Osteocyte (in vitro differentiated cells): Measurements from ENCODE around the gene MARS1. TPM values are rescaled to one million over a fixed set of nuclear protein-coding genes. Genes with fewer than 3 reads are reported as not detected.
A peak's percentile ranks its signal among the peaks of the same experiment; 100 is the strongest.

Experiments used
- DNase-seq: peaks from one replicate; pipeline ENCODE4 v3.0.0; 2021; ENCODE audit warnings: mixed read lengths; ENCODE audit not compliant: unreplicated experiment; ENCODE audit errors: extremely low spot score
- H3K27ac Mint-ChIP-seq: one replicate; pipeline ENCODE4 v1.8.0; 2021; ENCODE audit warnings: mild to moderate bottlenecking, mixed read lengths; ENCODE audit not compliant: unreplicated experiment
- H3K27me3 Mint-ChIP-seq: one replicate; pipeline ENCODE4 v1.8.0; 2021; ENCODE audit warnings: mixed read lengths; ENCODE audit not compliant: unreplicated experiment
- H3K36me3 Mint-ChIP-seq: one replicate; pipeline ENCODE4 v1.8.0; 2021; ENCODE audit warnings: mixed read lengths; ENCODE audit not compliant: unreplicated experiment
- H3K4me1 Mint-ChIP-seq: one replicate; pipeline ENCODE4 v1.8.0; 2021; ENCODE audit warnings: mixed read lengths; ENCODE audit not compliant: unreplicated experiment
- H3K4me3 Mint-ChIP-seq: one replicate; pipeline ENCODE4 v1.8.0; 2021; ENCODE audit warnings: mild to moderate bottlenecking, moderate library complexity, mixed read lengths; ENCODE audit not compliant: unreplicated experiment
- H3K9me3 Mint-ChIP-seq: one replicate; pipeline ENCODE4 v1.8.0; 2021; ENCODE audit warnings: mixed read lengths; ENCODE audit not compliant: unreplicated experiment
- total RNA-seq: library from RNA; stranded (reverse); gene quantifications from 2 replicates; pipeline ENCODE4 v1.2.1, GENCODE V29; 2021
- TF ChIP-seq, protein P1 (sequence below): fragments of 200-600 bp; sonication (generic); IDR thresholded peaks from 2 replicates; pipeline ENCODE4 v1.5.0; 2021; ENCODE audit warnings: antibody characterized with exemption, mild to moderate bottlenecking, moderate library complexity

MARS1 gene
- total RNA-seq, 1 donor from 2014 or later: 401 TPM

- peak overlapping the region; percentile 99 for H3K27ac Mint-ChIP-seq
- H3K4me3 Mint-ChIP-seq: peak overlapping the region; percentile 93
Measured at GRCh38 chr12:57518176-57518919, 30.5 kb downstream of the MARS1 start.

DNA sequence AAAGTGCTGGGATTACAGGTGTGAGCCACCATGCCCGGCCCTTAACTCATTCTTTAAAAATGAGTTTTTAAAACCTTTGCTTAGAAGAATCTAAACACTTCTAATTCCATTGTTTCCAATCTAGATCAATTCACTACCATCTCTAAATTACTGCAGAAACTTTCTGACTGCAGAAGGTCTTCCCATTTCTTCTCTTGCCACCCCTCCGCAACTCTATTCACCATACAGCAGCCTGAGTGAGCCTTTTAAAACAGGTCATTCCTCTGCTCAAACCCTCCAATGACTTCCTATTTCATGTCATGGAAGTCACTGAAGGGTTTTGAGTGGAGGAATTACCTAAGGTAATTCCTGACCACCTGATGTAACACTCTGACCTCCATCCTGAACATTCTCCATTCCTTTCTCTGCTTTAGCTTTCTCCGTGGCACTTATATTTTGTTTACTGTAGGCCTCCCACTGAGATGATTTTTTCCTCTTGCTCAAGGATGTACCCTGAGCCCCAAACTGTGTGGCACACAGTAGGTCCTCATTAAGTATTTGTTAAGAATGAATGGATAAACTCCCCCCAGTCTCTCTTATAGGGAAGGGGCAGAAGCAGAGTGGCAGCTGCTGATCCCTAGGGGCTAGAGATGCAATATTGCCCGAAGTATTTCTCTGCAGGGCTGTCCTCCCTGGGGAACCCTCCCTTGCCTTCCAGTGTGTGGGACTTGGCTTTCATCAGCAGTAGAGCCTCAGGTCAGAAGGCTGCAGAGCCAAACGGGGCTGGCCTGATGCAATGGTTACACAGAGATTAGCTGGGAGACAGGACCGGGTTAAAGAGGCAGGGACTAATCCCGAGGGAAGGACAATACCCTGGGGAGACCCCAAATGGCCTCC, 31.3 kb downstream of the MARS1 start:
- peaks cover 67% of the 10 kb centered on the region for H3K4me1 Mint-ChIP-seq
- TF ChIP-seq, protein P1, sequence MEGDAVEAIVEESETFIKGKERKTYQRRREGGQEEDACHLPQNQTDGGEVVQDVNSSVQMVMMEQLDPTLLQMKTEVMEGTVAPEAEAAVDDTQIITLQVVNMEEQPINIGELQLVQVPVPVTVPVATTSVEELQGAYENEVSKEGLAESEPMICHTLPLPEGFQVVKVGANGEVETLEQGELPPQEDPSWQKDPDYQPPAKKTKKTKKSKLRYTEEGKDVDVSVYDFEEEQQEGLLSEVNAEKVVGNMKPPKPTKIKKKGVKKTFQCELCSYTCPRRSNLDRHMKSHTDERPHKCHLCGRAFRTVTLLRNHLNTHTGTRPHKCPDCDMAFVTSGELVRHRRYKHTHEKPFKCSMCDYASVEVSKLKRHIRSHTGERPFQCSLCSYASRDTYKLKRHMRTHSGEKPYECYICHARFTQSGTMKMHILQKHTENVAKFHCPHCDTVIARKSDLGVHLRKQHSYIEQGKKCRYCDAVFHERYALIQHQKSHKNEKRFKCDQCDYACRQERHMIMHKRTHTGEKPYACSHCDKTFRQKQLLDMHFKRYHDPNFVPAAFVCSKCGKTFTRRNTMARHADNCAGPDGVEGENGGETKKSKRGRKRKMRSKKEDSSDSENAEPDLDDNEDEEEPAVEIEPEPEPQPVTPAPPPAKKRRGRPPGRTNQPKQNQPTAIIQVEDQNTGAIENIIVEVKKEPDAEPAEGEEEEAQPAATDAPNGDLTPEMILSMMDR: no peak
- DNase-seq: no peak
- H3K4me3 Mint-ChIP-seq: peak overlapping the region; percentile 93
- H3K27ac Mint-ChIP-seq: peak overlapping the region; percentile 99
- H3K36me3 Mint-ChIP-seq: peaks cover 43% of the 10 kb centered on the region
- H3K9me3 Mint-ChIP-seq: no peaks in the 10 kb centered on the region
- H3K27me3 Mint-ChIP-seq: no peaks in the 10 kb centered on the region

More at GRCh38 chr12:57518176-57518919, 30.5 kb downstream of the MARS1 start:
- peaks cover 59% of the 10 kb centered on the region for H3K4me1 Mint-ChIP-seq
- DNase-seq: no peak
- TF ChIP-seq, protein P1: no peak
- H3K36me3 Mint-ChIP-seq: peaks cover 44% of the 10 kb centered on the region
- H3K9me3 Mint-ChIP-seq: no peaks in the 10 kb centered on the region
- no peaks in the 10 kb centered on the region for H3K27me3 Mint-ChIP-seq

- TF ChIP-seq, protein P1: no peak
- H3K36me3 Mint-ChIP-seq: peaks cover 43% of the 10 kb centered on the region
- DNase-seq: no peak
- H3K4me1 Mint-ChIP-seq: peaks cover 70% of the 10 kb centered on the region
- no peaks in the 10 kb centered on the region for H3K27me3 Mint-ChIP-seq
- peak overlapping the region; percentile 99 for H3K27ac Mint-ChIP-seq
- H3K9me3 Mint-ChIP-seq: no peaks in the 10 kb centered on the region
- peak overlapping the region; percentile 93 for H3K4me3 Mint-ChIP-seq
Measured at GRCh38 chr12:57519796-57520052, 31.9 kb downstream of the MARS1 start.

GRCh38 chr12:57520053-57520818, 32.4 kb downstream of the MARS1 start, which contains the start of gene DDIT3:
TSS of gene DDIT3 (minus strand) at chr12:57520514. CDS start at chr12:57517406, 3,108 bp downstream.
- Mint-ChIP-seq H3K9me3 (no peaks in the 10 kb centered on the region), H3K4me3 (peak within 1 kb of the TSS; percentile 93), H3K4me1 (peaks cover 74% of the 10 kb centered on the region), H3K27me3 (no peaks in the 10 kb centered on the region), H3K36me3 (peaks cover 42% of the 10 kb centered on the region), H3K27ac (peak within 1 kb of the TSS; percentile 99)
- peak; percentile 100 for DNase-seq
- TF ChIP-seq, protein P1: no peak
